Measurements from ENCODE around the gene TMEM91. TPM values are rescaled to one million over a fixed set of nuclear protein-coding genes. Genes with fewer than 3 reads are reported as not detected.
A peak's percentile ranks its signal among the peaks of the same experiment; 100 is the strongest.

Gene TMEM91
- total RNA-seq, 1 donor from 2014 or later, result 52.6 TPM

- Mint-ChIP-seq H3K27ac (ENCODE audit: unreplicated experiment) (peak within 1 kb of the TSS; percentile 96), H3K9me3 (ENCODE audit: unreplicated experiment) (no peaks in the 10 kb centered on the region), H3K27me3 (ENCODE audit: unreplicated experiment) (peaks cover 6% of the 10 kb centered on the region), H3K36me3 (ENCODE audit: unreplicated experiment) (no peaks in the 10 kb centered on the region), H3K4me1 (ENCODE audit: low read depth, unreplicated experiment) (no peaks in the 10 kb centered on the region), H3K4me3 (ENCODE audit: unreplicated experiment) (peak within 1 kb of the TSS; percentile 94)
- peak; percentile 96 for DNase-seq
- TF ChIP-seq CTCF (IDR thresholded peaks at IDR 0.05; ENCODE audit: partially characterized antibody, unreplicated experiment), result no peak
These were observed 12.4 kb upstream of the TMEM91 start, which contains the start of gene B9D2 for GRCh38 chr19:41363753-41364523. Gene B9D2, minus strand, starts transcription at chr19:41364149. Its CDS starts 630 bp downstream, at chr19:41363519.

GRCh38 chr19:41364524-41365391, 11.6 kb upstream of the TMEM91 start:
- no peak for TF ChIP-seq CTCF (IDR thresholded peaks at IDR 0.05; ENCODE audit: partially characterized antibody, unreplicated experiment)
- peak overlapping the region; percentile 94 for H3K4me3 Mint-ChIP-seq (ENCODE audit: unreplicated experiment)
- no peak for DNase-seq
- H3K27me3 Mint-ChIP-seq (ENCODE audit: unreplicated experiment), result peaks cover 6% of the 10 kb centered on the region
- H3K9me3 Mint-ChIP-seq (ENCODE audit: unreplicated experiment), result no peaks in the 10 kb centered on the region
- H3K4me1 Mint-ChIP-seq (ENCODE audit: low read depth, unreplicated experiment), result no peaks in the 10 kb centered on the region
- H3K36me3 Mint-ChIP-seq (ENCODE audit: unreplicated experiment), result no peaks in the 10 kb centered on the region
- H3K27ac Mint-ChIP-seq (ENCODE audit: unreplicated experiment), result peak overlapping the region; percentile 96

- TF ChIP-seq CTCF (IDR thresholded peaks at IDR 0.05; ENCODE audit: partially characterized antibody, unreplicated experiment), result no peak
- DNase-seq, result no peak
- H3K4me1 Mint-ChIP-seq (ENCODE audit: low read depth, unreplicated experiment), result no peaks in the 10 kb centered on the region
- peaks cover 6% of the 10 kb centered on the region for H3K27me3 Mint-ChIP-seq (ENCODE audit: unreplicated experiment)
- H3K4me3 Mint-ChIP-seq (ENCODE audit: unreplicated experiment), result no peak overlapping the region
- no peaks in the 10 kb centered on the region for H3K9me3 Mint-ChIP-seq (ENCODE audit: unreplicated experiment)
- H3K36me3 Mint-ChIP-seq (ENCODE audit: unreplicated experiment), result no peaks in the 10 kb centered on the region
- peak overlapping the region; percentile 0 for H3K27ac Mint-ChIP-seq (ENCODE audit: unreplicated experiment)
These were observed 10.2 kb upstream of the TMEM91 start for GRCh38 chr19:41366089-41366488.

DNA sequence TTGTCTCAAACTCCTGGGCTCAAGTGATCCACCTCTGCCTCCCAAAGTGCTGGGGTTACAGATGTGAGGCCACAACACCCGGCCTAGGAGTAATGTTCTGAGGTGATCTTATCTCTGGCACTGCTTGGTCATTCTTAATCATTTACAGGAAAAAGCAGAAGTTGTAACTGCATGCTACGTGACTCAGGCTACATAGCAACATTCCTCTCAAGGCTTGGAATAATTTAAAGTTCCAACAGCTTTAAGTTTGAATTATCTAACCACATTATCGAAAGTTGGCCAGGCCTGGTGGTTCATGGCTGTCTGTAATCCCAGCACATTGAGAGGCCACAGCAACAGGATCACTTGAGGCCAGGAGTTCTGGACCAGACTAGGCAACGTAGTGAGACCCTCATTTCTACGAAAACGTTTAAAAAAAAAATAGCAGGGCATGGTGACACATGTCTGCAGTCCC, 8.5 kb upstream of the TMEM91 start:
- H3K27me3 Mint-ChIP-seq (ENCODE audit: unreplicated experiment), result peaks cover 6% of the 10 kb centered on the region
- H3K36me3 Mint-ChIP-seq (ENCODE audit: unreplicated experiment), result no peaks in the 10 kb centered on the region
- DNase-seq, result no peak
- TF ChIP-seq CTCF (IDR thresholded peaks at IDR 0.05; ENCODE audit: partially characterized antibody, unreplicated experiment), result no peak
- H3K27ac Mint-ChIP-seq (ENCODE audit: unreplicated experiment), result no peak overlapping the region
- H3K4me3 Mint-ChIP-seq (ENCODE audit: unreplicated experiment), result no peak overlapping the region
- no peaks in the 10 kb centered on the region for H3K4me1 Mint-ChIP-seq (ENCODE audit: low read depth, unreplicated experiment)
- H3K9me3 Mint-ChIP-seq (ENCODE audit: unreplicated experiment), result peaks cover 1% of the 10 kb centered on the region

Measured in glutamatergic neuron (in vitro differentiated cells).